ENCODE data around the gene JOSD1. TPM values are rescaled to one million over a fixed set of nuclear protein-coding genes. Genes with fewer than 3 reads are reported as not detected.

JOSD1 gene
- total RNA-seq, result 39.3 and 45.2 TPM in 2 replicates

DNA sequence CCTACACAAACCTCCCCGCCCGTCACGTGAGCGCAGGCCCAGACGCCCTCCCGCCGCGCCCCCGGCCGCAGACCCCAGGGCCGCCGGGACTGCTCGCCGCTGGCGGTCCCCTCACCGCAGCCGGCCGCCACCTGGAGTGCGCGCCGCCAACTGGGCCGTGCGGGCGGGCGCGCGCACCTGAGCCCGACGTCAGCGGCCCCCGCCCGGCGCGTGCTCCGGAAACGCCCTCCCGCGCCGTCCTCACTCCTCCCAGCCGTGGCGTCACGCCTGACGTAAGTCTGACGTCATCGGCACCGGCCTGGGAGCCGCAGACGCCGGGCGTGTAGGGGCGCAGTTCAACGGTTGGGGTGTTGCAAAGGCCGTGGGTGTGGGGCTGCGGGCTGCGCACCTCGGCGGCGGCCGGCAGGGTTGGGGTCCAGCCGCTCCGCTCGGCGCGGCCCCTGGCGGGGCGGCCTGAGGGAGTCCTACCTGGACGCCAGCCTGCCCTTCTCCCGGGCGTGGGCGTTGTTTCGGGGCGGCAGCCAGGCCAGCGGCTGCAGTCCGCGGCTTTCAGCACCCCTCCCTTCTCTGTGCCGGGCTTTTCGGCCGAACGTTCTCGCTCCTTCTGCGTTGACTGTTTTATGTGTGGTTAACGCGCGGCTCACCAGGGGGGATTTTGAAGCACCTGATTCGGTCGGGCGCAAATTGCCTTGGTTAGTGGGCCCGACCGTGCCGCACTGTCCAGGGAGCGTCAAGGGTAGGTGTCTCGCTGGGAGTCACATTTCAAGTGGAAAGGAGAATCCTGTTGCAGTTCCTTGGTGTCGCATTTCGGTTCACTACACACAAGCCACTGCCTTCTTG, at the start of gene JOSD1:
TSS of gene JOSD1 (minus strand) at position 155 of the 840 bp plus-strand sequence. CDS start 956 bp downstream, outside the sequence.
- ChIA-PET CTCF (interaction anchor here (2.7 kb wide), 1 partner anchor 19 kb away, joined by 19 read pairs; the partner anchor contains the start of gene TOMM22), POLR2A (interaction anchor here (3.4 kb wide), 1 partner anchor 19 kb away, joined by 23 read pairs; the partner anchor contains the start of gene TOMM22)
- Mint-ChIP-seq H3K27me3 (no peaks in the 10 kb centered on the region), H3K9me3 (no peaks in the 10 kb centered on the region), H3K4me1 (peaks cover 68% of the 10 kb centered on the region), H3K4me3 (peak within 1 kb of the TSS; percentile 92), H3K36me3 (ENCODE audit: low read depth) (peaks cover 20% of the 10 kb centered on the region), H3K27ac (peak within 1 kb of the TSS; percentile 96)
- intact Hi-C loops (cut with micrococcal nuclease), result loop anchor here (1.0 to 10.0 kb wide), 7 partner anchors 20 to 1344 kb away; partner anchors contain the start of genes CBY1, CSNK1E, DDX17 and FAM227A
- DNase-seq (peak; percentile 100), ATAC-seq (ENCODE audit: low read depth) (peak; percentile 35)
- TF ChIP-seq, protein P1, sequence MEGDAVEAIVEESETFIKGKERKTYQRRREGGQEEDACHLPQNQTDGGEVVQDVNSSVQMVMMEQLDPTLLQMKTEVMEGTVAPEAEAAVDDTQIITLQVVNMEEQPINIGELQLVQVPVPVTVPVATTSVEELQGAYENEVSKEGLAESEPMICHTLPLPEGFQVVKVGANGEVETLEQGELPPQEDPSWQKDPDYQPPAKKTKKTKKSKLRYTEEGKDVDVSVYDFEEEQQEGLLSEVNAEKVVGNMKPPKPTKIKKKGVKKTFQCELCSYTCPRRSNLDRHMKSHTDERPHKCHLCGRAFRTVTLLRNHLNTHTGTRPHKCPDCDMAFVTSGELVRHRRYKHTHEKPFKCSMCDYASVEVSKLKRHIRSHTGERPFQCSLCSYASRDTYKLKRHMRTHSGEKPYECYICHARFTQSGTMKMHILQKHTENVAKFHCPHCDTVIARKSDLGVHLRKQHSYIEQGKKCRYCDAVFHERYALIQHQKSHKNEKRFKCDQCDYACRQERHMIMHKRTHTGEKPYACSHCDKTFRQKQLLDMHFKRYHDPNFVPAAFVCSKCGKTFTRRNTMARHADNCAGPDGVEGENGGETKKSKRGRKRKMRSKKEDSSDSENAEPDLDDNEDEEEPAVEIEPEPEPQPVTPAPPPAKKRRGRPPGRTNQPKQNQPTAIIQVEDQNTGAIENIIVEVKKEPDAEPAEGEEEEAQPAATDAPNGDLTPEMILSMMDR (IDR thresholded peaks at IDR 0.05), result no peak

DNA sequence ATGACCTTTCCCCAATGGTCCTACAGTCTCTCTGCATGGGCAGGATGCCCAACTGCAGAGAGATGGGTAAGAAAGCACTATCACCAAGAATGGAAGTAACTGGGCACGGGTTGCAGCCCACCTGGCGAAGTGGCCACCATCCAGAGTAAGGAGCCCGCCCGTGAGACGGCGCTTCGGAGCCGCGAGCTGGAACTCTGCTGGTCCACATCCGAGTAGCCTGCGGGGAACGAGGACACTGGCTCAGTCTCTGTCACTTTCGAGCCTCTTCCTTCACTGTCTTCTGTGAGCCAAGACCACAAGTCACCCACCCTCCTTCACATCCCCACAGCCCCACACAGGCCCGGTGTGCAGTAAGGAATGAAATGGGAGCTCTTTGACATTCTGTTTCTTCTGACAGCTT, 49.4 kb upstream of the JOSD1 start:
- CTCF ChIA-PET, result no interaction called here
- no peak for DNase-seq
- Mint-ChIP-seq H3K9me3 (no peaks in the 10 kb centered on the region), H3K27me3 (no peaks in the 10 kb centered on the region), H3K27ac (peak overlapping the region; percentile 65), H3K4me1 (peaks cover 52% of the 10 kb centered on the region), H3K4me3 (no peak overlapping the region), H3K36me3 (ENCODE audit: low read depth) (peaks cover 73% of the 10 kb centered on the region)
- ATAC-seq (ENCODE audit: low read depth), result no peak
- intact Hi-C loops (cut with micrococcal nuclease), result no loop called here
- POLR2A ChIA-PET, result interaction anchor here (0.7 to 5.7 kb wide), 2 partner anchors 17 to 45 kb away, joined by 3 to 37 read pairs; partner anchors contain the start of gene GTPBP1
- TF ChIP-seq, protein P1 (IDR thresholded peaks at IDR 0.05), result no peak

DNA sequence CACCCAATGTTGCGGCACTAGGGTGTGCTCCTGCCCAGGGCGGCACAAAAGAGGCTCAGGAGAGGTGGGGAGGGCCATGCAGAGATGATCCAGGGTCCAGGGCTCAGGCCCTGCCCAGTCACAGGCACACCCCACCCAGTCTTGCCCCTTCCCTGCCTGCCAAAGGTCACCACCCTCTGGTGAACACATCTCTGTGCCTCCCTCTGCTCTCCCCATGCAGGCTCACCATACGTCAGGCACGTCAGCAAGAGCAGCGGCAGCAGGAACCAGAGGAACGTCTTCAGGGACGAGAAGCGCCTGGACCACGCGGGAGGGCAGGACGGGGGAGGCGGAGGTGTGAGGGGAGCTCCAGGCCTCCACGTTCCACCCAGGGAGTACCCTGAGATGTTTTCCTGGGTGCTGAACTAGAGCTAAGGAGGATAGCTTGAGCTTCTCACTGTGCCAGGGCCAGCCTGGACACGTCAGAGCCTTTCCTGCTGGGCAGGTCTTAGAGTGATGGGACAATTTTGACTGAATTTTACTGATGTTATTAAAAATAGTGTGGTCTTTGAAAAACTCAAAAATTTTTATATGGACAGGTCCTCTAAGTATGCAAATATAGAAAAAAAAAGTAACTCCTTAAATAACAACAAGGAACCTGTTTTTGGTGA, 47.9 kb upstream of the JOSD1 start:
- no peaks in the 10 kb centered on the region for H3K27me3 Mint-ChIP-seq
- H3K36me3 Mint-ChIP-seq (ENCODE audit: low read depth), result peaks cover 83% of the 10 kb centered on the region
- intact Hi-C loops (cut with micrococcal nuclease), result no loop called here
- CTCF ChIA-PET, result interaction anchor here (0.7 kb wide), 1 partner anchor 15 kb away, joined by 4 read pairs; no protein-coding TSS in a partner anchor
- DNase-seq (no peak), ATAC-seq (ENCODE audit: low read depth) (no peak)
- no peak overlapping the region for H3K4me3 Mint-ChIP-seq
- POLR2A ChIA-PET, result interaction anchor here (1.6 kb wide), 1 partner anchor 14 kb away, joined by 6 read pairs; no protein-coding TSS in a partner anchor
- H3K27ac Mint-ChIP-seq, result peak overlapping the region; percentile 46
- H3K9me3 Mint-ChIP-seq, result no peaks in the 10 kb centered on the region
- H3K4me1 Mint-ChIP-seq, result peaks cover 41% of the 10 kb centered on the region
- TF ChIP-seq, protein P1 (IDR thresholded peaks at IDR 0.05), result no peak

DNA sequence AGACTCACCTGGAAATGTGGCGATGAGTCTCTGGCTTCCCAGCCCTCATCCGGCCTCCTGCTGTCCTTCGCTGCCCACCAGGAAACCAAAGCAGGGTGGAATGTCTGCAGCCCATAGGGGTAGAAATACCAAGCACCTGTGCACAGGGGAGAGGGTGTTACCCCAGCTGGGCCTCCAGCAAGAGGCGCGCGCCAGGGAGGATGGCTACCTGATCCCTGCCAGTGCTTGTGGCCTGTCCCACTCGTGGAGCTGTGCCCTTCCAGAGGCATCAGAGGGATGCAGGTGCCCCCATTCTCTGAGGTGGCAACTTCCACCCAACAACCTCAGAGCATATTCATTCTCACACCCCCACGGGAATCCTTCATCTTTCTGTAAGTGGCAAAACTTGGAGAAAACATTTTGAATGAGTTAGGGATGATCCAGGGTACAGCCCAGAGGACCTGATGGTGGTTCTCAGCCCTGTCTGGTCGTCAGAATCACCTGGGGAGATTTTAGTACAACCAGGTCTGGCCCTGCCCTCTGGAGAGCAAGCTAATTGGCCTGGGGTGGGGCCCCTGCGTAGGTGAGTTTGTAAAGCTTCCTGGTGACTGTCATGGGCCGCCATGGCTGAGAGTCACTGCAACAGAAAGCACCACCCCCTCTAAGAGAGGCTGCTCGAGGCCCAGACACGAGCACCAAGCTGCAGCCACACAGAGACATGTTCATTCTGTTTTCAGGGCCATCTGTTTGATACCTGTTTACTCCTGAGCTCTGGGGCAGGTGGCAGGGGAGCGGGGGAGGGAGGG, 45.1 kb upstream of the JOSD1 start:
- POLR2A ChIA-PET, result interaction anchor here (1.3 kb wide), 1 partner anchor 64 kb away, joined by 4 read pairs; the partner anchor contains the start of gene TOMM22
- H3K9me3 Mint-ChIP-seq, result no peaks in the 10 kb centered on the region
- H3K4me1 Mint-ChIP-seq, result peaks cover 15% of the 10 kb centered on the region
- no peak overlapping the region for H3K27ac Mint-ChIP-seq
- TF ChIP-seq, protein P1 (IDR thresholded peaks at IDR 0.05), result no peak
- CTCF ChIA-PET, result no interaction called here
- H3K27me3 Mint-ChIP-seq, result no peaks in the 10 kb centered on the region
- H3K4me3 Mint-ChIP-seq, result no peak overlapping the region
- no peak for ATAC-seq (ENCODE audit: low read depth)
- no peak for DNase-seq
- peaks cover 87% of the 10 kb centered on the region for H3K36me3 Mint-ChIP-seq (ENCODE audit: low read depth)
- intact Hi-C loops (cut with micrococcal nuclease), result no loop called here
